Gastrocnemius medialis (tissue), 4 donors: ENCODE measurements around the gene LBHD2.

Experiments
- POLR2A ChIP-seq, 2 donors: fragments of 450-650 bp; IDR thresholded peaks; one replicate each; pipeline ENCODE4 v1.6.1; 2017; ENCODE audit warnings: antibody characterized with exemption in 2 of 2, mild to moderate bottlenecking in 2 of 2, moderate library complexity in 2 of 2
- TF ChIP-seq, protein P1 (sequence below), 5 experiments: fragments of 450-650 bp in 3 of 5; fragments of 200-600 bp in 2 of 5; sonication (generic) in 2 of 5; IDR thresholded peaks in 4 of 5; conservative IDR thresholded peaks in 1 of 5; 1 replicate in 4 of 5; 2 replicates in 1 of 5; pipeline ENCODE4 v1.5.1; 2016 to 2019; ENCODE audit warnings: antibody characterized with exemption in 5 of 5, mild to moderate bottlenecking in 3 of 5, moderate library complexity in 3 of 5

- TF ChIP-seq, protein P1, sequence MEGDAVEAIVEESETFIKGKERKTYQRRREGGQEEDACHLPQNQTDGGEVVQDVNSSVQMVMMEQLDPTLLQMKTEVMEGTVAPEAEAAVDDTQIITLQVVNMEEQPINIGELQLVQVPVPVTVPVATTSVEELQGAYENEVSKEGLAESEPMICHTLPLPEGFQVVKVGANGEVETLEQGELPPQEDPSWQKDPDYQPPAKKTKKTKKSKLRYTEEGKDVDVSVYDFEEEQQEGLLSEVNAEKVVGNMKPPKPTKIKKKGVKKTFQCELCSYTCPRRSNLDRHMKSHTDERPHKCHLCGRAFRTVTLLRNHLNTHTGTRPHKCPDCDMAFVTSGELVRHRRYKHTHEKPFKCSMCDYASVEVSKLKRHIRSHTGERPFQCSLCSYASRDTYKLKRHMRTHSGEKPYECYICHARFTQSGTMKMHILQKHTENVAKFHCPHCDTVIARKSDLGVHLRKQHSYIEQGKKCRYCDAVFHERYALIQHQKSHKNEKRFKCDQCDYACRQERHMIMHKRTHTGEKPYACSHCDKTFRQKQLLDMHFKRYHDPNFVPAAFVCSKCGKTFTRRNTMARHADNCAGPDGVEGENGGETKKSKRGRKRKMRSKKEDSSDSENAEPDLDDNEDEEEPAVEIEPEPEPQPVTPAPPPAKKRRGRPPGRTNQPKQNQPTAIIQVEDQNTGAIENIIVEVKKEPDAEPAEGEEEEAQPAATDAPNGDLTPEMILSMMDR (IDR thresholded peaks at IDR 0.05 in 4 of 5, conservative IDR thresholded peaks at IDR 0.05 in 1 of 5) = no peak
- no peak for TF ChIP-seq POLR2A (IDR thresholded peaks at IDR 0.05)
These were observed 33.1 kb upstream of the LBHD2 start for GRCh38 chr14:103050935-103051334.
